HAP-1 (cell line): ENCODE results near the gene ZNF839.

Experiments
- DNase-seq, 2 experiments: peaks; one replicate each; pipeline ENCODE4 v3.0.0-alpha.2; 2016 to 2020; ENCODE audit warnings: low spot score in 2 of 2
- H3K27me3 ChIP-seq: fragments of 250-450 bp; sonication (Bioruptor Pico); 2 replicates; pipeline ENCODE4 v1.5.1; 2020; ENCODE audit warnings: low read depth, mild to moderate bottlenecking, moderate library complexity
- H3K36me3 ChIP-seq: fragments of 250-450 bp; sonication (Bioruptor Pico); replicated peaks from 2 replicates; pipeline ENCODE4 v1.5.1; 2020; ENCODE audit warnings: mild to moderate bottlenecking
- H3K4me1 ChIP-seq: fragments of 250-450 bp; sonication (Bioruptor Pico); 2 replicates; pipeline ENCODE4 v1.5.1; 2020; ENCODE audit warnings: mild to moderate bottlenecking
- H3K4me3 ChIP-seq: fragments of 250-450 bp; sonication (Bioruptor Pico); 2 replicates; pipeline ENCODE4 v1.5.1; 2020; ENCODE audit warnings: mild to moderate bottlenecking, moderate library complexity
- H3K9me3 ChIP-seq: fragments of 250-450 bp; sonication (Bioruptor Pico); 2 replicates; pipeline ENCODE4 v1.5.1; 2020; ENCODE audit warnings: mild to moderate bottlenecking, moderate library complexity
- in situ Hi-C: fragments of 300-500 bp; cut with MboI; formaldehyde crosslinking; loops from 3 replicates; pipeline ENCODE4 v1.14.3; 2020; ENCODE audit warnings: low sequenced_read_pairs, inconsistent platforms, mixed read lengths

ZNF839 gene

DNA sequence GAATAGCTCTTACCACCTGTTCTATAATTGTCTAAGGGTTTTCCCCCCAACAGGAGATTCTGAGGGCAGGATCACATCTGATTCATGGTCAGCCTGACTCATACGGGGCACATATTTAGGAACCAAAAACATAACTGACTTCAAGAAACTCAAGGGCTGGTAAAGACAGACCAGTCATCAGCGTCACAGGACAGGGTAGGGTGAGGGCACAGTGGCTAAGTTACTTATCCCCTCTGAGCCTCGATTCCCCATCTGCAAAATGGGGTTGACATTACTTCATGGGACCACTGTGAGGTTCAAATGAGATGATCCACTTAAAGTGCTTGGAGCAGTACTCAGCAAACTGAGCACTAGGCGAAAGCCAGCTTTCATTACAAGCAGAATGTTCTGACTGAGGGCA, 42.5 kb downstream of the ZNF839 start:
- peaks cover 14% of the 10 kb centered on the region for H3K4me1 ChIP-seq
- peaks cover 10% of the 10 kb centered on the region for H3K36me3 ChIP-seq
- in situ Hi-C loops = no loop called here
- no peak for DNase-seq
- H3K9me3 ChIP-seq = no peaks in the 10 kb centered on the region
- no peaks in the 10 kb centered on the region for H3K27me3 ChIP-seq
- H3K4me3 ChIP-seq = peak overlapping the region; percentile 88

DNA sequence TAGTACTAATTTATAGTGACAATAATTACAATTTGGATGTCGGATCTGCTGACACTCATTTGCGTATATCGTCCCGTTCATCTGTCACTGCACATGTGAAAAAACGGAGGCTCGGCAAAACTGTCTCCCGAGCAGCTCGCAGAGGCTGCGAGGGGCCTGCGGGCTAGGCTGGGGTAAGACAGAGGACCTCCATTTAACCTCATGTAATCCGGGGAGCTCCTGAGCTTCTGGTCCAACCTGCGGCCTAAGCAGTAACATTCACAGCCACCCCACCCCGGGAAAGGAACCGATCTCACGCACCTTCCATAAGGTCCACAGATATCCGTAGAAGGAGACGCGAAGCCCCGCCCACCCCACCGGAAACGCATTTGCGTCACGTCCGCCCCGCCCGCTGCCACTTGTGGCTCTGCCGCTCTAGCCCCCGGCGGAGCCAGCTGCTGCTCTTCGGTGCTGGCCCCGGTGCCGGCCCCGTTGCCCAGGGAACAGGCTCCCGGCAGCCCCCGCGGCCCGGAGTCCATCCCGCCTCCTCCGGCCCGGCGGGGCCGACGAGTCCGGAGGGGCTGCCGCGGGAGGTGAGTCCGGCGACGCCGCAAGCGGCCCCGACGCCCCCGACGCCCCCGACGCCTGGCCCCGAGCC, 43.1 kb downstream of the ZNF839 start, which contains the start of the genes CINP and TECPR2:
Gene CINP, minus strand, starts transcription at position 346 of the 637 bp plus-strand sequence. Its CDS starts 39 bp downstream, at position 307.
Gene TECPR2, plus strand, starts transcription at position 397 of the 637 bp plus-strand sequence. CDS start 13,781 bp downstream, outside the sequence.
- peak within 1 kb of the TSS; percentile 88 for H3K4me3 ChIP-seq
- peaks cover 14% of the 10 kb centered on the region for H3K4me1 ChIP-seq
- in situ Hi-C loops = no loop called here
- no peaks in the 10 kb centered on the region for H3K27me3 ChIP-seq
- peaks cover 6% of the 10 kb centered on the region for H3K36me3 ChIP-seq
- peak; percentile 95 to 99 for DNase-seq
- H3K9me3 ChIP-seq = no peaks in the 10 kb centered on the region

DNA sequence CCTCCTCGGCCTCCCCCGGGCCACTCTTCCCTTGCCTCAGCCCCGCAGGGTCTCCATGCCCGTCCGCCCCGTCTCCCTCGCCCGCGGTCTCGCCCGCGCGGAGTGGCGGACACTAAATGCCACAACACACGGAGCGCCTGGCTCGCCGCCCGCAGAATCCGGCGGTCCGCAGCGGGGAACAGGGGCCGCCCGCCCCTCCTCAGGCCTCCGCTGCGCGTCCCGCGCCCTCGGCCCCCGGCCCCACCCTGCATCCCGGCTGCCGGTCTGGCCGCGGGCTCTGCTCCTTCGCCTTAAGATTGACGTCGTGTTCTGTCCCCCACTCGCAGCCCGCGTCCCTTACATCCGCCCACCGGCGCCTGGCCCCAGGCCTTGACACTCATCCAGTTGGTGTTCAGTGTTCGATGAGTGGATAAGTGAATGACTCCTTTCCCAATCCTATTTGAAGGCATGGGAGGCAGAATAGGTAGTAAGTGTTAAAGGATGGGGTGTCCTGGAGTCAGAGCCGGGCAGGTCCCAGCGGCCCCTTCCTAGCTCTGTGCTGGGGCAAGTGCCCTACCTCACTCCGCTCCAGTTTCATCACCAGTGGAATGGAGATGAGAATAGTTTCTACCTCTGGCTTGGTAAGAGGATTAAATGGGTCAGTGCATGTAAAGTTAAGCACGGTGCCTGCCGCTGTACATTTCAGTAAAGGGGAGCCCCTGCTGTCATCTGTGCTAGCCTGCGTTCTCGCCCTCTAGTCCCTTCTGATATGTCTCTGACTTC, 43.8 kb downstream of the ZNF839 start:
- in situ Hi-C loops = no loop called here
- H3K9me3 ChIP-seq = no peaks in the 10 kb centered on the region
- peak; percentile 11 to 28 for DNase-seq
- peak overlapping the region; percentile 88 for H3K4me3 ChIP-seq
- H3K4me1 ChIP-seq = peaks cover 14% of the 10 kb centered on the region
- H3K27me3 ChIP-seq = no peaks in the 10 kb centered on the region
- no peaks in the 10 kb centered on the region; the same call in 1 of the 2 replicates for H3K36me3 ChIP-seq

DNA sequence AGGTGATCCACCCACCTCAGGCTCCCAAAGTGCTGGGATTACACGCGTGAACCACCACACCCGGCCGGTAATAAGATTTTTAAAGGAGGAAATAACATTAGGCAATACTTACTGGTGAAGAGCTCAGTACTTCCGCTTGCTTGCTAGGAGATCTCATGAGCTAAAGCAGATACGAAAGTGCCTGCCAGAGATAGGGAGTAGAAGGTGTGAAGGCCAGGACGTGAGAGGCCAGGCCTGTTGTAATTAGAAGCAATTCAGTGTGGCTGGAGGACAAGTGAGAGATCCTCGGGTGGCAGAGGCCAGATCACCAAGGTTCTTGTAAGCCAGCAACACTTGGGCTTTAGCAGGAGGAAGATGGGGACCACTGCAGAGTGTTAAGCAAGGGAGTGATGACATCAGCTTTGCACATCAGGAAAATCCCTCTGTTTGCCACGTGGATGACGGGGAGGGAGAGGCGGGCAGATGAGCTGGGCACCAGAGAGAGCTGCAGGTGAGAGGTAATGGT, 50.8 kb downstream of the ZNF839 start:
- Histone ChIP-seq H3K9me3 (no peaks in the 10 kb centered on the region), H3K36me3 (no peaks in the 10 kb centered on the region), H3K27me3 (no peaks in the 10 kb centered on the region), H3K4me3 (no peak overlapping the region), H3K4me1 (no peaks in the 10 kb centered on the region; the same call in 1 of the 2 replicates)
- DNase-seq = no peak
- in situ Hi-C loops = no loop called here

DNA sequence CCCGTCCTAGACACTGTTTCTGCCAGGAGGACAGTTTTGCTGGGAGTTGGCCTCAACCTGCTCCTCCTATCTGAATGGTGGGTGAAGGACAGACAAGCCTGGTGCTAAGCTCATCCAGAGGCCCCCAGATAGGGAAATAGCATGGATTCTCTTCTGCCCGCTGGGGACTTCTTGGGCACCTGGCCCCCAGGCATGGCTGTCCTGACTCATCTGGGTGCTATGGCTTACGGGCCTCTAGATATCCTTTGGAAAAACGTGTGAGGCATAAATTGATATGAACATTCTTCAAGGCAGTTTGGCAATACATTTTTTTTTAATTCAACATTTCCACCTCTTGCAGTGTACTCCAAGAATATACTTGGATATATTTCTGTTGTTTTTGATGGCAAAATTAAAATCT, 51.8 kb downstream of the ZNF839 start:
- in situ Hi-C loops = no loop called here
- no peaks in the 10 kb centered on the region for H3K27me3 ChIP-seq
- H3K9me3 ChIP-seq = no peaks in the 10 kb centered on the region
- no peaks in the 10 kb centered on the region for H3K36me3 ChIP-seq
- no peaks in the 10 kb centered on the region; the same call in 1 of the 2 replicates for H3K4me1 ChIP-seq
- DNase-seq = no peak
- no peak overlapping the region for H3K4me3 ChIP-seq

DNA sequence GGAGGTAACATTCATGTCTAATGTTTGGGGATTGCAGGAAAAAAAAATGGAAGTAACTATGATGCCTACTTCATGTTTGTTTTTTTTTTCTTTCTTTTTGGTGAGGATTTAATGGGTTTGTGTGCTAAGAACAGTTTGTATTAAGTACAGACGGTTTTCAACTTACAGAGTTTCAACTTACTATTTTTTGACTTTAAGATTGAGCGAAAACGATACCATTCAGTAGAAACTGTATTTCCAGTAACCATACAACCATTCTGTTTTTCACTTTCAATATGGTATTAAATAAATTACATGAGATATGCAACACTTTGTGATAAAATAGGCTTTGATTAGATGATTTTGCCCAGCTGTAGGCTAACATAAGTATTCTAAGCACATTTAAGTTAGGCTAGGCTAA, 53.6 kb downstream of the ZNF839 start:
- DNase-seq = no peak
- H3K4me3 ChIP-seq = no peak overlapping the region
- in situ Hi-C loops = no loop called here
- H3K4me1 ChIP-seq = no peaks in the 10 kb centered on the region; the same call in 1 of the 2 replicates
- peaks cover 3% of the 10 kb centered on the region; the same call in 1 of the 2 replicates for H3K36me3 ChIP-seq
- no peaks in the 10 kb centered on the region for H3K27me3 ChIP-seq
- no peaks in the 10 kb centered on the region for H3K9me3 ChIP-seq

DNA sequence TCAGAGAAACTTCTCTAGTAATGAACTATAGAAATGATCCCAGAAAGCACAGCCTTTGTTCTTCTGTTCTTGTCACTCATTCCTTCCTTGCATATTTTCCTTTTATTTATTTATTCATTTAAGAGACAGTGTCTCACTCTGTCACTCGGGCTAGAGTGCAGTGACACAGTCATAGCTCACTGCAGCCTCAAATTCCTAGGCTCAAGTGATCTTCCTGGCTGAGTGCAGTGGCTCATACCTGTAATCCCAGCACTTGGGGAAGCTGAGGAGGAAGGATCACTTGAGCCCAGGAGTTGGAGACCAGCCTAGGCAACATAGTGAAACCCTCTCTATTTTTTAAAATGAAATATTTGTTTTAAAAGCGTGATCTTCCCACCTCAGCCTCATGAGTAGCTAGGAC, 54.7 kb downstream of the ZNF839 start:
- no peaks in the 10 kb centered on the region for H3K9me3 ChIP-seq
- DNase-seq = no peak

DNA sequence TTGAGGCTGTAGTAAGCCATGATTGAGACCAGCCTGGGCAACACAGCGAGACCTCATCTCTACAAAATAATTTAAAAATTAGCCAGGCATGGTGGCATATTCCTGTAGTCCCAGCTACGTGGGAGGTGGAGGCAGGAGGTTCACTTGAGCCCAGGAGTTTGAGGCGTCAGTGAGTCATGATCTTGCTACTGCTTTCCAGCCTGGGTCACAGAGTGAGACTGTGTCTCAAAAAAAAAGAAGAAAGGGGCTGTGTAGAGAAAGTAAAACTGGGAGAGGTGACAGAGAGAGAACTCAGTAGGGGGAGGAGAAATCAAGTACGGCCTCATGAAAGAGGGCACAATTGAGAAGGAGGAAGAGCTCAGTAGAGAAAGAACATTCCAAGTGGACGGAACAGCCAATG, 55.6 kb downstream of the ZNF839 start:
- no peaks in the 10 kb centered on the region for H3K27me3 ChIP-seq
- no peaks in the 10 kb centered on the region; the same call in 1 of the 2 replicates for H3K4me1 ChIP-seq
- no peaks in the 10 kb centered on the region for H3K9me3 ChIP-seq
- in situ Hi-C loops = no loop called here
- peaks cover 3% of the 10 kb centered on the region; the same call in 1 of the 2 replicates for H3K36me3 ChIP-seq
- no peak overlapping the region for H3K4me3 ChIP-seq
- DNase-seq = no peak

More for the DNA sequence above, 54.7 kb downstream of the ZNF839 start:
- Histone ChIP-seq H3K36me3 (peaks cover 3% of the 10 kb centered on the region; the same call in 1 of the 2 replicates), H3K4me1 (no peaks in the 10 kb centered on the region; the same call in 1 of the 2 replicates), H3K4me3 (no peak overlapping the region), H3K27me3 (no peaks in the 10 kb centered on the region)
- in situ Hi-C loops = no loop called here

DNA sequence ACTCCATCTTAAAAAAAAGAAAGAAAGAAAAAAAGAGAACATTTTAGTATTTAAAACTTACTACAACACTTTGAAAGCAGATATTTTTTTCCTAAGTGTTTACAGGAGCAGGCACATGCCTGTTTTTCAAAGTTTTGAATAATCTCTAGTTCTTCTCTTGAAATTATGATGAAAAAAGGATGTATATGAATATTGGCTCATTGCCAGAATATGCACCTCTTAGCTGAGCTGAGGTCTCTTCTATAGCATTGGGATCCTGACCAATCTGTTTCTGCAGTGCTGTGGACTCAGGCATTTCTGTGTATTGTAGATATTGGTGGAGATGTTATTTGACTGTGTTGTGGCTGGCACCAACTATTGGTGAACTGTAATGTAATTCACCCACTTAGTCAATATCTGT, 58.1 kb downstream of the ZNF839 start:
- Histone ChIP-seq H3K4me1 (no peaks in the 10 kb centered on the region; the same call in 1 of the 2 replicates), H3K36me3 (peaks cover 3% of the 10 kb centered on the region; the same call in 1 of the 2 replicates), H3K9me3 (no peaks in the 10 kb centered on the region), H3K27me3 (no peaks in the 10 kb centered on the region), H3K4me3 (no peak overlapping the region)
- DNase-seq = no peak
- in situ Hi-C loops = no loop called here

DNA sequence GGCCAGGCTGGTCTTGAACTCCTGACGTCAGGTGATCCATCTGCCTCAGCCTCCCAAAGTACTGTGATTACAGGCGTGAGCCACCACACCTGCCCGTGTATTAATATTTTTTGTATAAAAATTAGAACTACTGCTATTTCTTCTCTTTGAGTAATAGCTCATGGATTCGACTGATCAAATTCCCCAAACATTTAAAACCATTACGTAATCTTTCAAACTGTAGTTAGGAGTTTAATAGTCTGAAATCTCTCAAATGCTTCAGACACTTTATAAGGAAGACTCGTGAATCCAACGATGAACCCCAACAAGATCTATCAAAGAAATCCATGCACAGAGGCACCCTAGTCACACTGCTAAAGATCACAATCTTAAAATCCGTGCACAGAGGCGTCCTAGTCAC, 59.3 kb downstream of the ZNF839 start:
- Histone ChIP-seq H3K27me3 (no peaks in the 10 kb centered on the region), H3K36me3 (peaks cover 3% of the 10 kb centered on the region; the same call in 1 of the 2 replicates), H3K4me3 (no peak overlapping the region), H3K9me3 (no peaks in the 10 kb centered on the region), H3K4me1 (no peaks in the 10 kb centered on the region)
- DNase-seq = no peak
- in situ Hi-C loops = no loop called here

DNA sequence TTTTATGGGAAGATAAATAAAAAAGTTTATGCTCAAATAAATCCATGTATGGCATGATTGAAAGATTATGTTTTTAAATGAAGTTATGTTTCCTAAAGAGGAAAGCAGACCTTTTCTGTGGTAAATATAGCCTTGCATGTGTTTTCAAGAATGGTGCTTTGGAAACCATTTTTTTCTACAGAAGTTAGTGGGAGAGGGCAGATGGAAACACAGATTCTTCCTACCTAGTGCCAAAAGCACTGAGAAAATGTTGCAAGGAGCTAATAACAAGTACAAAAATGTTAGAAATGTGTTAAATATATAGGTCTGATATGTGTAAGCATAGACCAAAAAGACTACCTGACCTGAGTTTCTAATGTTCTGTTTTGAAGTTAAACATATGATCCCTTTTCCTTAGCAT, 67.5 kb downstream of the ZNF839 start:
- H3K36me3 ChIP-seq = no peaks in the 10 kb centered on the region
- no peak overlapping the region for H3K4me3 ChIP-seq
- in situ Hi-C loops = no loop called here
- H3K27me3 ChIP-seq = no peaks in the 10 kb centered on the region
- peaks cover 13% of the 10 kb centered on the region for H3K4me1 ChIP-seq
- no peaks in the 10 kb centered on the region for H3K9me3 ChIP-seq
- no peak for DNase-seq

DNA sequence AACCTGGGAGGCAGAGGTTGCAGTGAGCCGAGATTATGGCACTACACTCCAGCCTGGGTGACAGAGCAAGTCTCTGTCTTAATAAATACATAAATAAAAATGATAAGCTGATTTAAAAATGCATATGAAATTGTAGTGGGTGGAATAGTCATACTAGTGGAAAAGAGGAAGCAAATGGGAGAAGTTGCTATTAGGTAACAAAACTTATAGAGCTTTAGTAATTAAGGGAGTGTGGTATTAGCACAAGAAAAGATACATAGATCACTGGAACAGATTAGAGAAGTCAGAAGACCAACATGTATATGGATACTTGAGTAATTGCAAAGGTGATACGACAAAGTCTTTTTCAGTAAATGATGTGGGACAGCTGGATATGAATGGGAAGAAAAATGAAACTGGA, 69.7 kb downstream of the ZNF839 start:
- Histone ChIP-seq H3K27me3 (no peaks in the 10 kb centered on the region), H3K36me3 (no peaks in the 10 kb centered on the region), H3K4me3 (no peak overlapping the region), H3K4me1 (peaks cover 13% of the 10 kb centered on the region), H3K9me3 (no peaks in the 10 kb centered on the region)
- peak in 1 of 2 experiments; percentile 47 for DNase-seq
- in situ Hi-C loops = no loop called here

DNA sequence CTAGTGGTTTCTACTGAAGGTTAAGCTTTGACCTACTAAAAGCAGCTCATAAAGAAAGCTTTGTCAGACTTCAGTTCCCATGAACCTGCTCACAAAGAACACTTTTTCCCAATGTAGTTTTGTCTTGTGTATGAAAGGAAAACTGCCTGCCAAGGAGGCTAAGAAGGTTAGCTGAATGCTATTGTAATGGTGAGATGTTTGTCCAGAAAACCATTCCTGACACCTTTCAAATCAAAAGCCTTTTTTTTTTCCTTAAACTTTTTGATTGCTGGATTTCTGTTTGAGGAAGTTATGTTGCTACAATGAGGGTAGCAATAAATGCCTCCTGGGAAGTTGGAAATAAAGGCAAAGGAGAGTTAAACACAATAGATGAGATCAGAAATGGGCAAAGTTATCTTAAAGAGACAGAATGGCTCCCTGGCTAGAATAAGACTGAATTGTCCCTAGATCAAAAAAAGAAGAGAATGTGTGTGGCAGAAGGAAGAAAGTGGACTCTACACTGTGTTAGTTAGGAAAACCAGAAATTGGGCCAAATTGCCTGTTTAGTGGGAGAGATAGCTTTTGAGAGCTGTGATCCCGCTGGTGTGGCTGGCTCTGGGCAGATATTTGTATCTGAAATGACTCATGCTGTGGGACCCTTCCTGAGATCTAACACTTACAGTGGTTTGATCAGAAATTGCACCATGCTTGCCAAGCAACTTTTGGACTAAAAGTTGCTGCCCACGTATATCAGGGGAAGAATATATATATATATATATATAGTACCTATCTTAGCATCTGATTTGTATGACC, 70.7 kb downstream of the ZNF839 start:
- Histone ChIP-seq H3K27me3 (no peaks in the 10 kb centered on the region), H3K9me3 (no peaks in the 10 kb centered on the region), H3K36me3 (no peaks in the 10 kb centered on the region), H3K4me3 (no peak overlapping the region), H3K4me1 (peaks cover 13% of the 10 kb centered on the region)
- DNase-seq = peak; percentile 31 to 82
- in situ Hi-C loops = no loop called here
